Activated T-cell treated with anti-CD3 and anti-CD28 coated beads, Interleukin-2, amount 50 U/mL, for 1 hour (primary cell): ENCODE data around the gene URI1.
"Not testable (repeated sequence)": the region's sequence is repeated elsewhere in the genome, so short reads cannot be mapped to it uniquely, and the experiment has no call there.

ENCODE experiments used
- DNase-seq: peaks from one replicate; pipeline ENCODE4 v3.0.0-alpha.2; 2020

The URI1 gene

GRCh38 chr19:30028118-30028991 is 86.3 kb downstream of the URI1 start:
- no peak for DNase-seq

- DNase-seq = no peak
Observed at GRCh38 chr19:30028992-30029343, 86.9 kb downstream of the URI1 start.

DNA sequence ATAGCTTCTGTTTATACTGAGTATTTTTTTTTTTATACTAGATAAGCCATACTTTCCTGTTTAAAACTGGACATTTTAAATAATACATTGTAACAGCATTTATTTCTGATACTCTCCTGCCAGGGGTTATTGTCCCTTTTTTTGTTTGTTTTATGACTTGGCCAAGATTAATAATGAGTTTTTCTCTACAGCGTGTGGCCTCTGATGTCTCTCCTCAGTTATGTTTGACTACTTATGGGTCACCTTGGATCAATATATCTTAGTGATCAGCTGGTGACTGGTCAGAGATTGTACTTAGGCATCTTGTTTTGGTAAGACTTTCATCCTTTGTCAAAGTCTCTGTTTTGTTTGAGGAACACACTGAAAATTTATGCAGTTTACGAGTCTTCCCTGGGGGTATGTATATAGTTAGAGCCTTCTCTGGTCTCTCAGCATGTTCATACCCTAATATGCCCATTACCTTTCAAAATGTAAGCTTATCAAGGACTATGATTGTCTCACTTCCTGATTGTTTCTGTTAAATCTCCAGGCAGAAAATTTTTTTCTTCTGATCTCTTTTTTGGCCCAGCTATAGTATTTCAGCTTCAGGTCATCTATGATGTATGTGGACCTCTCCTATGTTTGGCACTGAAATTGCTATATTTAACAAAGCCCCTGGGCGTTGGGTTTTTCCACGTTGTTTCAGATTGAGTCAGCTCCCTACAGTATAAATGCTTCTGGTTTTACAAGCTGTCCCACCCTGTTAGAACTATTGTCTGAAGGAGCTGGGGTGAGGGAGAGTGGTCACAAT is 87.9 kb downstream of the URI1 start:
- DNase-seq = no peak

GRCh38 chr19:30034321-30034720 is 92.3 kb downstream of the URI1 start:
- no peak for DNase-seq

- DNase-seq = no peak
Observed at GRCh38 chr19:30036154-30037129, 94.4 kb downstream of the URI1 start.

GRCh38 chr19:30037835-30038234 is 95.8 kb downstream of the URI1 start:
- DNase-seq = no peak

DNA sequence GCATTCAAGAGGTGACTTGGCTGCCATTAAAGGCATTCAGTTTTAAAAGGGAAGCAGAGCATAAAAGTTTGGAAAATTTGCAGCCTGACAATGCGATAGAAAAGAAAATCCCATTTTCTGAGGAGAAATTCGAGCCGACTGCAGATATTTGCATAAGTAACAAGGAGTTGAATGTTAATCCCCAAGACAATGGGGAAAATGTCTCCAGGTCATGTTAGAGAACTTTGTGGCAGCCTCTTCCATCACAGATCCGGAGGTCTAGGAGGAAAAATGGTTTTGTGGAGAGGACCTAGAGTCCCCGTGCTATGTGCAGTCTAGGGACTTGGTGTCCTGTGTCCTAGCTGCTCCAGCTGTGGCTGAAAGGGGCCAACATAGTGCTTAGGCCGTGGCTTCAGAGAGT is 99.9 kb downstream of the URI1 start:
- not testable (repeated sequence) for DNase-seq

GRCh38 chr19:30043008-30043407 is 101.0 kb downstream of the URI1 start:
- not testable (repeated sequence) for DNase-seq

GRCh38 chr19:30044273-30045248 is 102.5 kb downstream of the URI1 start:
- no peak for DNase-seq

GRCh38 chr19:30046522-30046921 is 104.5 kb downstream of the URI1 start:
- no peak for DNase-seq

DNA sequence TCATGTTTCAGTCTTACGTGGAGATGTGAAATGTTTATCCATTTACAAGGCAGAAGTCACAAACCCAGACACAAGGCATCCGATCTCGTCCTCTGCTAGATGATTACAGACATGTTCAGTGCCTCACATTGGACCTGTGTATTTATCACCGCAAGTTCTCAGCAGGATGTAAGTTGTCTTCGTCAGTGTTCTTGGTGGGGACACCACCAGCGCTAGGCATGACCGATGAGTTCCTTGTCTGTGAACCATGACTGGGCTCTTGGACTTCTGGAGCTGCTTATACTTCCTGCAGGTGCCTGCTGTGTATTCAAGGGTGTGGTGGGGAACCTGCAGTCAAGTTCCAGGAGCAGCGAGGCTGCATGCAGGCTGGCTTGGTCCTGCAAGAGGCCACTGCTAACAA is 105.4 kb downstream of the URI1 start:
- DNase-seq = no peak

DNA sequence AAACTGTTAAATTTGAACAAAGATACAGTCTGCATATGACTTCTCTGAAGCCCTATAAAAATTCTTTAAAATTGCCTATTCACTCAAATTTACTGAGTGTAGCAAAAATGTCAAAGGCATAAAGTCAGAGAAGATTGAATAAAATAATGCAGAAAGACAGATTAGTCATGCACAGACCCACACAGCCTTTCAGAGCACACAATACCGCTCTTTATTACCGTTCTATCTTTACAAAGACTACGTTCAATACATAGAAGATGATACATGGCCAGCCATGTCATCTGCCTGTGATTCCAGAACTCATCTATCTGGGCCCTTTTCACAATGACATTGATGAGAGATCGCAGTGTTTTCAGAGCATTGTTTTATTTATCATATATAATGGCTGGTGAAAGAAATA is 107.2 kb downstream of the URI1 start:
- no peak for DNase-seq

DNA sequence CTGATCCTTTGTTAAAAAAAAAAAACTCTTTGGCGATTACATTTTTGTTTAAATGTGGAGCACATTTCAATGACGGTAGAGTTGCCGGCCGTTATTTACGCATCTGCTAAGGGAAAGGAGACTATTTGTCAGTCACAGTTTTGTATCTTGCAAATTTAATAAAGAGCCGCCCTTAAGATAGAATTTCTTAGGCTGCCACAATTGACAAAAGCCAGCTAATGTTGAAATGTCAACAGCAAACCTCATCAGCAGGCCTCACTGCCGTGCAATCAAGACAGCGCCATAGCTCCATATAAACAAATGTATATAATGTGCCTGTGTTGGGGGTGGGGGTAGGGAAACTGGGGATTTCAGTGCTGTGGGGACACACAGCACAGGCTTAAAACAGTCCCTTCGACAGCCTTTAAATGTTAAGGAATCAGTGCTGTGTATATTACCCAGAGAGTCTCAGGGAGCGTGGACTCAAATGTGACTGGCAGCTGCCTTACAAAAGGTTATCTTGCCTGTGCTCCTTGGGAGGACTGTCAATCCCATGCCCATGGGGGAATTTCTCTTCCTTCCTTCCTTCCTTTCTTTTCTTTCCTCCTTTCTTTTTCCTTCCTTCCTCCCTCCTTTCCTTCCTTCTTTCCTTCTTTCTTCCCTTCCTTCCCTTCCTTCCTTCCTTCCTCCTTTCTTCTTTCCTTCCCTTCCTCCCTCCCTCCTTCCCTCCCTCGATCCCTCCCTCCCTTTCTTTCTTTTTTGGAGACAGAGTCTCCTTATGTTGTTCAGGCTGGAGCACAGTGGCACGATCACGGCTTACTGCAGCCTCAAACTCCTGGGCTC is 108.0 kb downstream of the URI1 start:
- no peak for DNase-seq

GRCh38 chr19:30052122-30053075 is 110.4 kb downstream of the URI1 start:
- DNase-seq = no peak

GRCh38 chr19:30053558-30053957 is 111.5 kb downstream of the URI1 start:
- no peak for DNase-seq

GRCh38 chr19:30054210-30054609 is 112.2 kb downstream of the URI1 start:
- DNase-seq = no peak

DNA sequence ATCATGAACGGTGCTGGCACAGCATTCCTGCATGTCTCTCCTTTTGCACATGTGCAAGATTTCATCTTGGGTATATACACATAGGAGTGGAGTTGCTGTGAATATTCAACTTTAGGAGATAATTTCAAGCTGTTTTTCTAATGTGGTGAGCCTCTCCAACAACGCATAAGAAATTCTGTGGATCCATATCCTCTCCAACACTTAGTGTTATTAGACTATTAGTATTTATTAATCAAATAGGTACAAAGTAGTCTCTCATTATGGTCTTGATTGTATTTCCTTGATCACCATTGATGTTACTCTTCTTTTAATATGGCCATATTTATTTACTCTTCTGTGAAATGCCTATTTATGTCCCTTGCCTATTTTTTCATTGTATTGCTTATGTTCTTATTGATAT is 114.5 kb downstream of the URI1 start:
- no peak for DNase-seq

- DNase-seq = no peak
Observed at GRCh38 chr19:30059741-30060457, 117.9 kb downstream of the URI1 start.
